IPS-18c (cell line): ENCODE measurements around the gene ACOT7.

ENCODE experiments used
- H3K4me3 ChIP-seq: 2 replicates; pipeline ENCODE4 v1.7.0; 2013; ENCODE audit warnings: low read depth, mild to moderate bottlenecking, low read length, moderate library complexity; ENCODE audit not compliant: insufficient read depth
- H3K9me3 ChIP-seq: one replicate; pipeline ENCODE4 v1.6.1; 2013; ENCODE audit warnings: mild to moderate bottlenecking, low read length, moderate library complexity; ENCODE audit not compliant: control insufficient read depth, insufficient read depth

ACOT7 gene

GRCh38 chr1:6292102-6292501, 101.5 kb downstream of the ACOT7 start:
- no peaks in the 10 kb centered on the region for H3K9me3 ChIP-seq
- H3K4me3 ChIP-seq, result no peak overlapping the region

- Histone ChIP-seq H3K9me3 (no peaks in the 10 kb centered on the region), H3K4me3 (no peak overlapping the region)
Observed at GRCh38 chr1:6288665-6289064, 104.9 kb downstream of the ACOT7 start.

- Histone ChIP-seq H3K9me3 (no peaks in the 10 kb centered on the region), H3K4me3 (no peak overlapping the region)
Observed at GRCh38 chr1:6288026-6288425, 105.5 kb downstream of the ACOT7 start.

- Histone ChIP-seq H3K9me3 (no peaks in the 10 kb centered on the region), H3K4me3 (no peak overlapping the region)
Observed at GRCh38 chr1:6287431-6287886, 106.1 kb downstream of the ACOT7 start.

GRCh38 chr1:6287029-6287428, 106.5 kb downstream of the ACOT7 start:
- H3K9me3 ChIP-seq, result no peaks in the 10 kb centered on the region
- H3K4me3 ChIP-seq, result no peak overlapping the region

GRCh38 chr1:6286266-6286665, 107.3 kb downstream of the ACOT7 start:
- Histone ChIP-seq H3K4me3 (no peak overlapping the region), H3K9me3 (no peaks in the 10 kb centered on the region)

- H3K4me3 ChIP-seq, result no peak overlapping the region
- H3K9me3 ChIP-seq, result no peaks in the 10 kb centered on the region
Observed at GRCh38 chr1:6285336-6285735, 108.2 kb downstream of the ACOT7 start.

GRCh38 chr1:6282577-6283270, 110.8 kb downstream of the ACOT7 start:
- no peaks in the 10 kb centered on the region for H3K9me3 ChIP-seq
- H3K4me3 ChIP-seq, result no peak overlapping the region

GRCh38 chr1:6281511-6282402, 111.8 kb downstream of the ACOT7 start:
- H3K4me3 ChIP-seq, result no peak overlapping the region
- H3K9me3 ChIP-seq, result no peaks in the 10 kb centered on the region

GRCh38 chr1:6280761-6281451, 112.7 kb downstream of the ACOT7 start:
- Histone ChIP-seq H3K4me3 (no peak overlapping the region), H3K9me3 (no peaks in the 10 kb centered on the region)

- no peaks in the 10 kb centered on the region for H3K9me3 ChIP-seq
- no peak overlapping the region for H3K4me3 ChIP-seq
Observed at GRCh38 chr1:6279613-6280383, 113.8 kb downstream of the ACOT7 start.

GRCh38 chr1:6279066-6279465, 114.5 kb downstream of the ACOT7 start:
- H3K4me3 ChIP-seq, result no peak overlapping the region
- no peaks in the 10 kb centered on the region for H3K9me3 ChIP-seq

GRCh38 chr1:6278263-6278662, 115.3 kb downstream of the ACOT7 start:
- no peaks in the 10 kb centered on the region for H3K9me3 ChIP-seq
- no peak overlapping the region for H3K4me3 ChIP-seq

- Histone ChIP-seq H3K4me3 (no peak overlapping the region), H3K9me3 (no peaks in the 10 kb centered on the region)
Observed at GRCh38 chr1:6276811-6277555, 116.6 kb downstream of the ACOT7 start.

- H3K9me3 ChIP-seq, result no peaks in the 10 kb centered on the region
- no peak overlapping the region for H3K4me3 ChIP-seq
Observed at GRCh38 chr1:6275826-6276782, 117.5 kb downstream of the ACOT7 start.
